H1 (cell line): Measurements from ENCODE around the gene PAIP2. TPM values are rescaled to one million over a fixed set of nuclear protein-coding genes. Genes with fewer than 3 reads are reported as not detected.

Experiments used
- CTCF ChIA-PET: fragments of 300-600 bp; sonication (Branson Sonifier 250); formaldehyde crosslinking; loops from one replicate; lab custom pipeline; 2021; ENCODE audit not compliant: partially characterized antibody; lab: Charles Lee
- POLR2A ChIA-PET: fragments of 300-600 bp; sonication (Branson Sonifier 250); formaldehyde crosslinking; loops from one replicate; lab custom pipeline; 2021; ENCODE audit warnings: inconsistent platforms; ENCODE audit not compliant: partially characterized antibody; lab: Charles Lee
- DNase-seq, 2 experiments: peaks; one replicate each; pipeline versions ENCODE4 v3.0.0 to v3.0.0-alpha.2; 2010 to 2022; ENCODE audit warnings: low spot score in 2 of 2, low read depth in 1 of 2, mixed read lengths in 1 of 2
- FAIRE-seq: peaks from 2 replicates; lab custom pipeline; 2011; peaks lifted over from hg19 to GRCh38; lab: Jason Lieb, UNC
- H2AFZ ChIP-seq: 2 replicates; pipeline ENCODE4 v1.8.1; 2012; ENCODE audit warnings: low read length, inconsistent platforms
- H2AK5ac ChIP-seq: 2 replicates; pipeline ENCODE4 v1.6.1; 2013; ENCODE audit warnings: low read depth, low read length
- H2BK120ac ChIP-seq: replicated peaks from 2 replicates; pipeline ENCODE3; 2013; ENCODE audit warnings: low read depth, low read length, inconsistent platforms
- H2BK12ac ChIP-seq: 2 replicates; pipeline ENCODE4 v1.6.1; 2013; ENCODE audit warnings: low read depth, low read length
- H2BK15ac ChIP-seq: 2 replicates; pipeline ENCODE4 v1.6.1; 2013; ENCODE audit warnings: low read length
- H2BK20ac ChIP-seq: 2 replicates; pipeline ENCODE4 v1.6.1; 2013; ENCODE audit warnings: low read length
- H2BK5ac ChIP-seq: 2 replicates; pipeline ENCODE4 v1.6.1; 2013; ENCODE audit warnings: low read depth, low read length
- H3K14ac ChIP-seq: 2 replicates; pipeline ENCODE4 v1.6.1; 2013; ENCODE audit warnings: inconsistent platforms; ENCODE audit not compliant: insufficient read length
- H3K18ac ChIP-seq: 2 replicates; pipeline ENCODE4 v1.6.1; 2013; ENCODE audit warnings: low read length; ENCODE audit errors: extremely low read depth
- H3K23ac ChIP-seq: 2 replicates; pipeline ENCODE4 v1.6.1; 2013; ENCODE audit warnings: inconsistent platforms; ENCODE audit not compliant: insufficient read length
- H3K23me2 ChIP-seq: 2 replicates; pipeline ENCODE4 v1.6.1; 2013; ENCODE audit warnings: low read depth, low read length
- H3K27ac ChIP-seq: 2 replicates; pipeline ENCODE4 v1.6.1; 2011; ENCODE audit warnings: low read depth, low read length, inconsistent platforms
- H3K27me3 ChIP-seq, 4 experiments: replicated peaks in 1 of 4; 1 replicate in 1 of 4; 2 replicates in 3 of 4; pipeline versions ENCODE4 v1.6.1 to v1.8.1; 2011 to 2013; ENCODE audit warnings: low read length in 3 of 4, mild to moderate bottlenecking in 3 of 4, inconsistent platforms in 2 of 4, mixed read lengths in 2 of 4, moderate library complexity in 1 of 4; ENCODE audit not compliant: control insufficient read depth in 3 of 4, insufficient read depth in 3 of 4; ENCODE audit errors: extremely low read depth in 1 of 4
- H3K36me3 ChIP-seq, 4 experiments: 2 replicates each; pipeline versions ENCODE4 v1.6.1 to v1.8.1; 2011 to 2013; ENCODE audit warnings: mild to moderate bottlenecking in 4 of 4, low read length in 3 of 4, moderate library complexity in 2 of 4, control low read depth in 1 of 4, inconsistent platforms in 1 of 4; ENCODE audit not compliant: insufficient read depth in 4 of 4, control insufficient read depth in 2 of 4
- H3K4ac ChIP-seq: replicated peaks from 2 replicates; pipeline ENCODE3; 2013; ENCODE audit warnings: low read length, low read depth, mixed read lengths, inconsistent platforms; ENCODE audit not compliant: insufficient read length
- H3K4me1 ChIP-seq, 4 experiments: replicated peaks in 1 of 4; 1 replicate in 1 of 4; 2 replicates in 3 of 4; pipeline versions ENCODE4 v1.6.1 to v1.8.1; 2011 to 2013; ENCODE audit warnings: low read length in 3 of 4, inconsistent platforms in 2 of 4, mixed read lengths in 1 of 4; ENCODE audit not compliant: insufficient read depth in 4 of 4, control insufficient read depth in 3 of 4
- H3K4me2 ChIP-seq, 2 experiments: 2 replicates each; pipeline versions ENCODE4 v1.6.1 to v1.8.1; 2011 to 2013; ENCODE audit warnings: low read depth in 2 of 2, low read length in 2 of 2, control low read depth in 1 of 2, inconsistent platforms in 1 of 2, mild to moderate bottlenecking in 1 of 2; ENCODE audit not compliant: insufficient read depth in 1 of 2
- H3K4me3 ChIP-seq, 4 experiments: fragments of 200-600, 300-600 bp in 1 of 4; sonication (generic), shearing (Covaris generic), sonication (Bioruptor Twin) in 1 of 4; 2 replicates each; pipeline versions ENCODE4 v1.5.1 to v1.8.1; 2011 to 2016; ENCODE audit warnings: low read length in 4 of 4, low read depth in 3 of 4, control low read depth in 2 of 4, inconsistent platforms in 2 of 4, mild to moderate bottlenecking in 2 of 4, mixed read lengths in 1 of 4, moderate library complexity in 1 of 4; ENCODE audit not compliant: insufficient read depth in 2 of 4; ENCODE audit errors: extremely low read depth in 1 of 4
- H3K56ac ChIP-seq: replicated peaks from 2 replicates; pipeline ENCODE3; 2013; ENCODE audit warnings: low read depth, mild to moderate bottlenecking, mixed read lengths, low read length, inconsistent platforms; ENCODE audit not compliant: insufficient read length
- H3K79me1 ChIP-seq: 2 replicates; pipeline ENCODE4 v1.6.1; 2013; ENCODE audit warnings: low read depth, low read length, control low read depth
- H3K79me2 ChIP-seq, 2 experiments: 2 replicates each; pipeline versions ENCODE4 v1.6.1 to v1.8.1; 2012 to 2013; ENCODE audit warnings: low read length in 2 of 2, mild to moderate bottlenecking in 2 of 2, inconsistent platforms in 1 of 2; ENCODE audit not compliant: insufficient read depth in 2 of 2, control insufficient read depth in 1 of 2
- H3K9ac ChIP-seq, 4 experiments: replicated peaks in 1 of 4; 1 replicate in 1 of 4; 2 replicates in 3 of 4; pipeline versions ENCODE4 v1.6.1 to v1.8.1; 2011 to 2013; ENCODE audit warnings: low read depth in 3 of 4, low read length in 3 of 4, control low read depth in 2 of 4, mild to moderate bottlenecking in 2 of 4, moderate library complexity in 2 of 4, inconsistent platforms in 1 of 4; ENCODE audit errors: extremely low read depth in 1 of 4
- H3K9me3 ChIP-seq, 2 experiments: 2 replicates each; pipeline versions ENCODE4 v1.6.1 to v1.8.1; 2012 to 2013; ENCODE audit warnings: mild to moderate bottlenecking in 2 of 2, moderate library complexity in 2 of 2, control low read depth in 1 of 2, inconsistent platforms in 1 of 2, low read depth in 1 of 2, low read length in 1 of 2, mixed read lengths in 1 of 2; ENCODE audit not compliant: insufficient read depth in 2 of 2
- H4K20me1 ChIP-seq, 2 experiments: replicated peaks in 1 of 2; 2 replicates each; pipeline versions ENCODE3 to v1.8.1; 2011 to 2013; ENCODE audit warnings: inconsistent platforms in 2 of 2, low read length in 2 of 2, mild to moderate bottlenecking in 1 of 2; ENCODE audit not compliant: insufficient read depth in 2 of 2, control insufficient read depth in 1 of 2
- H4K5ac ChIP-seq: 2 replicates; pipeline ENCODE4 v1.6.1; 2013; ENCODE audit warnings: low read length, low read depth, mixed read lengths, inconsistent platforms; ENCODE audit not compliant: insufficient read length
- H4K8ac ChIP-seq: 2 replicates; pipeline ENCODE4 v1.8.0; 2013; ENCODE audit warnings: mild to moderate bottlenecking, moderate library complexity, low read length, inconsistent platforms; ENCODE audit not compliant: insufficient read depth; ENCODE audit errors: extremely low read depth
- H4K91ac ChIP-seq: replicated peaks from 2 replicates; pipeline ENCODE3; 2013; ENCODE audit warnings: low read length, mixed read lengths, inconsistent platforms; ENCODE audit not compliant: insufficient read length
- POLR2A ChIP-seq, 2 experiments: IDR thresholded peaks; 1 replicate in 1 of 2; 2 replicates in 1 of 2; pipeline ENCODE4 v1.6.1; 2011; ENCODE audit warnings: low read depth in 2 of 2, low read length in 2 of 2, mild to moderate bottlenecking in 2 of 2; ENCODE audit errors: control extremely low read depth in 1 of 2
- USF2 ChIP-seq: IDR thresholded peaks from 2 replicates; pipeline ENCODE4 v1.6.1; 2011; ENCODE audit warnings: low read length, improper control_type of control experiment
- WGBS, 2 experiments: shearing (Covaris generic) in 1 of 2; methylation state at CpG; one replicate each; pipeline versions ENCODE4 v1.1.6 to v1.1.7; 2013 to 2015; ENCODE audit warnings: low lambda C conversion rate in 2 of 2, mixed read lengths in 2 of 2, inconsistent platforms in 1 of 2, low coverage in 1 of 2, missing lambda C conversion rate in 1 of 2; ENCODE audit not compliant: insufficient replicate concordance in 2 of 2, insufficient coverage in 1 of 2, insufficient read length in 1 of 2; ENCODE audit errors: extremely low coverage in 1 of 2, missing lambda C conversion rate in 1 of 2; 5-methylcytosine and 5-hydroxymethylcytosine counted together
- polyA plus RNA-seq, 7 experiments: library from polyadenylated mRNA; depleted of rRNA in 3 of 7; stranded (reverse) in 5 of 7; unstranded in 2 of 7; fragments of >200 nt in 5 of 7; fragments of 200-250 nt in 2 of 7; gene quantifications; 1 replicate in 5 of 7; 2 replicates in 1 of 7; 4 replicates in 1 of 7; pipeline versions ENCODE4 v1.2.1 to v1.2.3, GENCODE V29; 2011 to 2013; ENCODE audit warnings: missing spikeins in 2 of 7, mixed read lengths in 2 of 7
- total RNA-seq: library from RNA; stranded (reverse); fragmentation: NEBNext Ultra II Directional; extraction: Animal tissue kit (Norgen Biotek cat#: 25700); gene quantifications from 2 replicates; pipeline ENCODE4 v1.2.1, GENCODE V29; 2021

Gene PAIP2
- total and polyA plus RNA-seq, 2 of the 8 experiments (the other 6 are each of a cell fraction or from before 2014, with no cell fraction given): 87.6 to 162 TPM

DNA sequence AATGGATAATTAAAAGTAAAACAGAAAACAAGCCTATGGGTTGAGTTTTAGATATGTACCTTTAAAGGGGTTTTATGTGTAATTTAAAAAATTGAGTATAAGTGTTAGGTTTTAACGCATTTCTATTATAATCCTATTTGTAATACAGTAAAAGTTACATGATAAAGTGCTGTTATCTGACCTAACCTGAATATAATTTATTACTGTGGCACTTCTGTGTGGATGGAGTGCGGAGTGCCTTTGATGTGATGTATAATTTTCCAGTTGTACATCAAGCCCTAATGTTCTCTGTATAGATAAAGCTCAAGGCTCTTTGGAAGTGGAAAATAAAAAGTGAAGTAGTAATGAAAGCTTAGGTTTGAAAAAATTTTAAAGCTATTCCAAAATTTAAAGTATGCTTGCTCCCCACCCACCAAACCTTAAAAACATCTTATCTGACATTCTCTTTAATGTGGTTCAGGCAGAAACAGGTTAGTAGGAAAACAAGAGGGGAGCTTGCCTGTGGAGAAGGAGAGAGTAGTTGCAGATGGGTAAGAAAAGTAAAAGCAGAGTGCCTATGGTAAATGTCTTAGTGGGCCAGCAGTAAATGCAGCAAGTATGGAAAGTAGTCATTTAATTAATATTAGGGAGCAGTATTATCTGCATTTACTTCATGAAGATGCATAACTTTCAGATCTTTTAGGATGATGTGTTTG is 44.1 kb upstream of the PAIP2 start:
- H3K23me2 ChIP-seq: peaks cover 2% of the 10 kb centered on the region; the same call in 1 of the 2 replicates
- H2AK5ac ChIP-seq: no peak overlapping the region
- H3K27me3 ChIP-seq: no peaks in the 10 kb centered on the region
- H4K5ac ChIP-seq: no peak overlapping the region
- DNase-seq: no peak
- H3K4ac ChIP-seq: no peak overlapping the region
- no peak overlapping the region for H2BK120ac ChIP-seq
- no peak overlapping the region for H2BK15ac ChIP-seq
- H3K36me3 ChIP-seq: peaks cover 0 to 12% (median 0%) of the 10 kb centered on the region in 4 experiments; a peak in 2 of 8 replicates
- H2AFZ ChIP-seq: no peak overlapping the region
- ChIA-PET POLR2A (interaction anchor here (0.6 to 51.1 kb wide), 11 partner anchors 8 to 501 kb away, joined by 3 to 1766 read pairs (median 4); partner anchors contain the start of genes MATR3 and PAIP2), CTCF (interaction anchor here (0.6 to 1.6 kb wide), 3 partner anchors 10 to 105 kb away, joined by 3 to 4 read pairs (median 4); partner anchors contain the start of gene PAIP2)
- H2BK5ac ChIP-seq: no peak overlapping the region
- no peak overlapping the region for H2BK20ac ChIP-seq
- H3K79me2 ChIP-seq: peaks cover 80 to 90% of the 10 kb centered on the region in 2 experiments
- peak overlapping the region in 1 of 4 experiments; percentile 99; a peak in 2 of 8 replicates for H3K4me3 ChIP-seq
- FAIRE-seq: no peak
- H3K27ac ChIP-seq: no peak overlapping the region
- H3K56ac ChIP-seq: no peak overlapping the region
- peak overlapping the region in 1 of 4 experiments; percentile 8; a peak in 2 of 7 replicates for H3K9ac ChIP-seq
- no peaks in the 10 kb centered on the region for H3K9me3 ChIP-seq
- H3K23ac ChIP-seq: no peak overlapping the region
- H4K91ac ChIP-seq: no peak overlapping the region
- H3K4me2 ChIP-seq: peak overlapping the region; percentile 21 to 49; a peak in 3 of 4 replicates
- no peak overlapping the region for H4K8ac ChIP-seq
- no peak overlapping the region for H3K14ac ChIP-seq
- H3K4me1 ChIP-seq: peaks cover 0 to 38% (median 11%) of the 10 kb centered on the region in 4 experiments; a peak in 5 of 7 replicates
- H3K18ac ChIP-seq: no peak overlapping the region
- no peak overlapping the region for H2BK12ac ChIP-seq
- 89% methylated on average over 2 of the region's 2 CpGs; no CpG with 5 or more reads in 1 of the 2 experiments for WGBS, 2 experiments
- TF ChIP-seq POLR2A (IDR thresholded peaks at IDR 0.05; ENCODE audit: control extremely low read depth in 1 of 2, low read depth in 2 of 2, low read length in 2 of 2): peak in 1 of 2 experiments; percentile 40; a peak in 2 of 3 replicates
- no peak for TF ChIP-seq USF2
- H3K79me1 ChIP-seq: no peaks in the 10 kb centered on the region
- H4K20me1 ChIP-seq: peaks cover 26 to 56% of the 10 kb centered on the region in 2 experiments
